ENCODE measurements around the gene PTGR3.

The PTGR3 gene

GRCh38 chr18:75162978-75163377, 46.0 kb downstream of the PTGR3 start:
- H3K27ac ChIP-seq: no peak overlapping the region
- POLR2A ChIA-PET (ENCODE audit: low non-redundant PET): no interaction called here
- CTCF ChIA-PET: no interaction called here
- TF ChIP-seq, protein P1, sequence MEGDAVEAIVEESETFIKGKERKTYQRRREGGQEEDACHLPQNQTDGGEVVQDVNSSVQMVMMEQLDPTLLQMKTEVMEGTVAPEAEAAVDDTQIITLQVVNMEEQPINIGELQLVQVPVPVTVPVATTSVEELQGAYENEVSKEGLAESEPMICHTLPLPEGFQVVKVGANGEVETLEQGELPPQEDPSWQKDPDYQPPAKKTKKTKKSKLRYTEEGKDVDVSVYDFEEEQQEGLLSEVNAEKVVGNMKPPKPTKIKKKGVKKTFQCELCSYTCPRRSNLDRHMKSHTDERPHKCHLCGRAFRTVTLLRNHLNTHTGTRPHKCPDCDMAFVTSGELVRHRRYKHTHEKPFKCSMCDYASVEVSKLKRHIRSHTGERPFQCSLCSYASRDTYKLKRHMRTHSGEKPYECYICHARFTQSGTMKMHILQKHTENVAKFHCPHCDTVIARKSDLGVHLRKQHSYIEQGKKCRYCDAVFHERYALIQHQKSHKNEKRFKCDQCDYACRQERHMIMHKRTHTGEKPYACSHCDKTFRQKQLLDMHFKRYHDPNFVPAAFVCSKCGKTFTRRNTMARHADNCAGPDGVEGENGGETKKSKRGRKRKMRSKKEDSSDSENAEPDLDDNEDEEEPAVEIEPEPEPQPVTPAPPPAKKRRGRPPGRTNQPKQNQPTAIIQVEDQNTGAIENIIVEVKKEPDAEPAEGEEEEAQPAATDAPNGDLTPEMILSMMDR (conservative IDR thresholded peaks at IDR 0.05; ENCODE audit: low read depth): no peak
- no peak for DNase-seq (ENCODE audit: low spot score)

DNA sequence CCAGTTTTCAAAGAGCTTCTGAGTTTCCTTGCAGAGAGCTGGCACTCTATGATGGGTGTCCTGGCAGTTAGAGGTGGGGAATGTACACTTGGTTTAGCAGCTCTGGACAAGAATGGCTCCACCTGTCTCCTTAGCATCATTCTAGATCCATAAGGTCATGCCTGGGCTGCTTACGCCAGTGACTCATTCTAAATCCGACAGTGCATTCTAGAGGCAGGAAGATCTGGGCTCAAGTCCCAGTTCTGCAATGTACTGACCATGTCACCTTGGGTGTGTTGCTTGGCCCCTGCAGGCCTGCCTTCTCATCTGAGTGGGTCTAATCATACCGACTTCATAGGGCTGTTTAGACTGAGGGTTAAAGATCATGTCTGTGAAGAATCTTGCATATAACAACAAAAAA, 46.5 kb downstream of the PTGR3 start:
- POLR2A ChIA-PET (ENCODE audit: low non-redundant PET): no interaction called here
- CTCF ChIA-PET: no interaction called here
- TF ChIP-seq, protein P1 (conservative IDR thresholded peaks at IDR 0.05; ENCODE audit: low read depth): no peak
- peak; percentile 16 for DNase-seq (ENCODE audit: low spot score)
- no peak overlapping the region for H3K27ac ChIP-seq

- ChIA-PET POLR2A (ENCODE audit: low non-redundant PET) (no interaction called here), CTCF (no interaction called here)
- DNase-seq (ENCODE audit: low spot score): no peak
- H3K27ac ChIP-seq: no peak overlapping the region
- TF ChIP-seq, protein P1 (conservative IDR thresholded peaks at IDR 0.05; ENCODE audit: low read depth): no peak
Observed at GRCh38 chr18:75161256-75162028, 47.5 kb downstream of the PTGR3 start.

- no peak overlapping the region for H3K27ac ChIP-seq
- TF ChIP-seq, protein P1 (conservative IDR thresholded peaks at IDR 0.05; ENCODE audit: low read depth): no peak
- ChIA-PET CTCF (no interaction called here), POLR2A (ENCODE audit: low non-redundant PET) (no interaction called here)
- no peak for DNase-seq (ENCODE audit: low spot score)
Observed at GRCh38 chr18:75160364-75160763, 48.6 kb downstream of the PTGR3 start.

DNA sequence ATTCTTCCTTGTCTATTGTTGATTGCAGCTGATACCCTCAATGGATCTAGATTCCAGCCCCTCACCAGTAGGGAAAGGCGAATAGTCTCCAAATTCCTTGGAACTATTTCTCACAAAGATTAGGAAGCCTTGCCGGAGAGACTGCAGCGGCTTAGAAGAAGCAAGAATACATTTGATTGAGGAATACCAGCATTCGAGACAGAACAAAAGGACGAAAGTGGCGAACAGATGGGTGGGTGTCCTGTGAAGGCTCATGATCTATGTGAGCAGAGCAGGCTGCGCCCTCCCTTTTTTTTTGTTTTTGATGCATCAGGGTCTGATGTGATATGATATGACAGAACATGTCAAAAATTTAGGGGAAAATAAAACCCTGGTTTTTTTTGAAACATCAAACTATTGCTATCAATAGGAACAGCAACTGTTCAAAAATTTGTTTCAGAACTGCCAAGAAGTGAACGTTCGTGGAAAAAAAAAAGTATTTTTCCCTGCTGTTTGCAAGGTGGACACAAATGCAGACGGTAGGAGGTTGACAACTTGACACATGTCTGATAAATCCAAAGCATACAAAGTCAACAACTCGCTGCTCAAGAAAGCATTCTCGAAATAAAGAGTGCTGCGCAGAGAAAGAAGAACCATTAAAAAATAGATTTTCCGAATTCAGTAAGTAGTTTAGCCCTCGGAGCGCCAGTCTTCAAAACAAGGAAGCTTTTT, 49.1 kb downstream of the PTGR3 start:
- CTCF ChIA-PET: no interaction called here
- DNase-seq (ENCODE audit: low spot score): no peak
- TF ChIP-seq, protein P1 (conservative IDR thresholded peaks at IDR 0.05; ENCODE audit: low read depth): no peak
- H3K27ac ChIP-seq: no peak overlapping the region
- POLR2A ChIA-PET (ENCODE audit: low non-redundant PET): no interaction called here

GRCh38 chr18:75159238-75159518, 49.8 kb downstream of the PTGR3 start:
- ChIA-PET CTCF (interaction anchor here (0.6 kb wide), 1 partner anchor 43 kb away, joined by 3 read pairs; no protein-coding TSS in a partner anchor), POLR2A (ENCODE audit: low non-redundant PET) (no interaction called here)
- no peak for DNase-seq (ENCODE audit: low spot score)
- TF ChIP-seq, protein P1 (conservative IDR thresholded peaks at IDR 0.05; ENCODE audit: low read depth): no peak
- H3K27ac ChIP-seq: no peak overlapping the region

Measured in RWPE1 (cell line).